ENCODE results near the gene NTN5.

- no peak for TF ChIP-seq PKNOX1 (IDR thresholded peaks at IDR 0.05)
- TF ChIP-seq SUZ12 (IDR thresholded peaks at IDR 0.05) = no peak
- TF ChIP-seq ZNF384 (IDR thresholded peaks at IDR 0.05) = no peak
These were observed 8.3 kb downstream of the NTN5 start for GRCh38 chr19:48664476-48664875.

All from HEK293T (cell line).